Activated naive CD8-positive, alpha-beta T cell treated with anti-CD3 and anti-CD28 coated beads, Interleukin-2, amount 50 U/mL, for 24 hours (primary cell): Measurements from ENCODE around the gene DCUN1D3.

Experiments used
- ATAC-seq: fragments of 150-1000 bp; cut with Tn5 transposase; one replicate; pipeline ENCODE4 v1.10.0; 2021
- DNase-seq: peaks from one replicate; pipeline ENCODE4 v3.0.0; 2021
- H3K27ac Mint-ChIP-seq: one replicate; pipeline ENCODE4 v1.8.0; 2021; ENCODE audit warnings: mild to moderate bottlenecking, mixed read lengths
- H3K27me3 Mint-ChIP-seq: one replicate; pipeline ENCODE4 v1.8.0; 2021; ENCODE audit warnings: mixed read lengths
- H3K36me3 Mint-ChIP-seq: one replicate; pipeline ENCODE4 v1.8.0; 2021; ENCODE audit warnings: low read depth, mixed read lengths
- H3K4me1 Mint-ChIP-seq: one replicate; pipeline ENCODE4 v1.8.0; 2021; ENCODE audit warnings: mixed read lengths
- H3K4me3 Mint-ChIP-seq: one replicate; pipeline ENCODE4 v1.8.0; 2021; ENCODE audit warnings: mild to moderate bottlenecking, moderate library complexity, mixed read lengths
- H3K9me3 Mint-ChIP-seq: one replicate; pipeline ENCODE4 v1.8.0; 2021; ENCODE audit warnings: mixed read lengths

DCUN1D3 gene

DNA sequence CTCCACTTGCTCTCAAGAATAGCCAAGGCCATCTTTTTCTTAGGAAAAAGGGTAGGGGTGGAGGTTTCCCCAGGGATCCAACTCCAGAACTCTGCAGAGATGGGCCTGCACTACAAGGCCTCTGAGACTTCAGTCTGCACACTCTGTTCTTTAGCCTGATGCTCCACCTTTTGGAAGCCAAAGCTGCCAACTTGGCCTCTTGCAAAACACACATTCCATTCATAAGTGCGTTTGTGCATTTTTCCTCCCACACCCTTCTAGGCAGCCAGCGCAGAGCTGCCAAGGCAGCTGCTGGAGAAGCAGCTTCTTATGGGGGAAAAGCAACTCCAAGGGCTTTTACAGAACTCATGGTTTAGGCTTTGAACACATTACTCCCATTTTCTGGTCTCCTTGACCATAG lies 48.6 kb downstream of the DCUN1D3 start:
- no peaks in the 10 kb centered on the region for H3K9me3 Mint-ChIP-seq
- H3K36me3 Mint-ChIP-seq, result peaks cover 8% of the 10 kb centered on the region
- H3K4me1 Mint-ChIP-seq, result peaks cover 5% of the 10 kb centered on the region
- DNase-seq (no peak), ATAC-seq (no peak)
- H3K27me3 Mint-ChIP-seq, result no peaks in the 10 kb centered on the region
- H3K27ac Mint-ChIP-seq, result no peak overlapping the region
- H3K4me3 Mint-ChIP-seq, result no peak overlapping the region

- Mint-ChIP-seq H3K9me3 (no peaks in the 10 kb centered on the region), H3K27ac (no peak overlapping the region), H3K4me1 (peaks cover 5% of the 10 kb centered on the region), H3K36me3 (peaks cover 8% of the 10 kb centered on the region), H3K27me3 (no peaks in the 10 kb centered on the region), H3K4me3 (no peak overlapping the region)
- ATAC-seq, result no peak
- no peak for DNase-seq
Measured at GRCh38 chr16:20850981-20851380, 49.2 kb downstream of the DCUN1D3 start.

GRCh38 chr16:20849589-20850390 lies 50.4 kb downstream of the DCUN1D3 start:
- Mint-ChIP-seq H3K27me3 (no peaks in the 10 kb centered on the region), H3K4me3 (no peak overlapping the region), H3K4me1 (peaks cover 13% of the 10 kb centered on the region), H3K9me3 (no peaks in the 10 kb centered on the region), H3K27ac (no peak overlapping the region), H3K36me3 (no peaks in the 10 kb centered on the region)
- ATAC-seq, result peak; percentile 40
- peak; percentile 71 for DNase-seq

DNA sequence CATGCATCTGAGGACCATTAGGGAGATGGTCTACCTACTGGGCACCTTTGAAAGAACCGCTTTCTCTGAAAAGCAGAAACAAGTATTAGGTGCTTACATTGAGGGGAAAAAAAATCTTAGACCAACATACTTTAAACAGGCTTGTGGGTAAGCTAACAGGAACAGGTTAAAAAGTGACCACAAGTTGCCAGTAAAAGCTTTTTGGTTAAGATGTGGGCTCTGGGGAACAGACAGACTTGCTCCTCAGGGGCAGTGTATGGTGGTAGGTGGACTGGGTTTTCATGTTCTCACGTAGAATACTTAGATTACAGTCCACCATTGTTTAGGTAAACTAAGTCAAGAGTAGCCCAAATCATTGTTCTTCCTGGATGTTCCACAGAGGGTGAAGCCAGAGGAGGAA lies 52.6 kb downstream of the DCUN1D3 start:
- DNase-seq (no peak), ATAC-seq (no peak)
- Mint-ChIP-seq H3K27me3 (no peaks in the 10 kb centered on the region), H3K36me3 (peaks cover 7% of the 10 kb centered on the region), H3K4me3 (no peak overlapping the region), H3K4me1 (peaks cover 26% of the 10 kb centered on the region), H3K9me3 (no peaks in the 10 kb centered on the region), H3K27ac (no peak overlapping the region)

GRCh38 chr16:20846551-20846950 lies 53.6 kb downstream of the DCUN1D3 start:
- ATAC-seq (no peak), DNase-seq (no peak)
- Mint-ChIP-seq H3K36me3 (peaks cover 11% of the 10 kb centered on the region), H3K27ac (no peak overlapping the region), H3K27me3 (no peaks in the 10 kb centered on the region), H3K4me1 (peaks cover 26% of the 10 kb centered on the region), H3K4me3 (no peak overlapping the region), H3K9me3 (no peaks in the 10 kb centered on the region)

DNA sequence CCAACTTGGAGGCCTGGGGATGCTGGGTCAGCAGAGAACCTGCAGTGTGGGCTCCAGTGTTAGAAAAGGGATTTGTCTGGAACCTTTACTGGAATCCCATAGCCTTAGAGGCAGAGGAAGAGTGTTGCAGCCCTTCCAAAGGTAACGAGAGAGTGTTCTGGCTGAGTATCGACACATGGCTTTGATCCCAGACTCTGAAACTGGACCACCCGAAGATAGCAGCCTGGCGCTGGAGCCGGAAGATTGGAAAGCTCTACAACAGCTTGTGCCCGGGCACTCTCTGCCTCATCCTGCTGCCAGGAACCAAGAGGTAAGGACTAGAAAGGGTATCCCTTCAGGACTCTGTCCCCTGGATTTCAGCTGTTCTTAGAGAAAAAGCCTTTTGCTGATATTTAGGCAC lies 54.1 kb downstream of the DCUN1D3 start:
- no peak overlapping the region for H3K27ac Mint-ChIP-seq
- H3K4me3 Mint-ChIP-seq, result no peak overlapping the region
- DNase-seq, result no peak
- no peak for ATAC-seq
- H3K36me3 Mint-ChIP-seq, result peaks cover 11% of the 10 kb centered on the region
- no peaks in the 10 kb centered on the region for H3K27me3 Mint-ChIP-seq
- no peaks in the 10 kb centered on the region for H3K9me3 Mint-ChIP-seq
- peaks cover 26% of the 10 kb centered on the region for H3K4me1 Mint-ChIP-seq

- Mint-ChIP-seq H3K36me3 (peaks cover 17% of the 10 kb centered on the region), H3K9me3 (no peaks in the 10 kb centered on the region), H3K27me3 (no peaks in the 10 kb centered on the region), H3K27ac (peak overlapping the region; percentile 53), H3K4me1 (peaks cover 20% of the 10 kb centered on the region), H3K4me3 (no peak overlapping the region)
- no peak for DNase-seq
- peak; percentile 65 for ATAC-seq
Measured at GRCh38 chr16:20844588-20844987, 55.6 kb downstream of the DCUN1D3 start.

GRCh38 chr16:20844054-20844453 lies 56.1 kb downstream of the DCUN1D3 start:
- H3K27ac Mint-ChIP-seq, result peak overlapping the region; percentile 53
- H3K4me3 Mint-ChIP-seq, result no peak overlapping the region
- no peaks in the 10 kb centered on the region for H3K9me3 Mint-ChIP-seq
- H3K27me3 Mint-ChIP-seq, result no peaks in the 10 kb centered on the region
- DNase-seq (no peak), ATAC-seq (peak; percentile 40)
- H3K36me3 Mint-ChIP-seq, result peaks cover 17% of the 10 kb centered on the region
- peaks cover 20% of the 10 kb centered on the region for H3K4me1 Mint-ChIP-seq

- ATAC-seq, result no peak
Measured at GRCh38 chr16:20839504-20839903, 60.7 kb downstream of the DCUN1D3 start.

DNA sequence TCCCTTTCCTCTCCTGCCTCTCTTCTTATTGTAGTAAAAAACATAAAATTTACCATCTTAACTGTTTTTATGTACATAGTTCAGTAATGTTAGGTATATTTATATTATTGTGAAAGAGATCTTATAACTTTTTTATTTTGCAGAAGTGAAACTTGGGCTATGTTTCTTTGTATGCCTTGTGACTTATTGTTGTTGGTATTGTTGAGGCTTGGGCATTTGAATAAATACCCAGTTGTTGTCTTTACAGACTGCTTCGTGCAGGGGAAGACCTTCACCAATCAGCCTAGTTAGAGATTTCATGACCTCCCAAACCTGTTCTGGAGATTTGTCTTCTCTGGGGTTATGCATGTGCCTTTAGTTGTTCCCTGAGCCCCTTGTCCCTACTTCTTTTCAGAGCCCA lies 61.9 kb downstream of the DCUN1D3 start:
- Mint-ChIP-seq H3K27ac (no peak overlapping the region), H3K36me3 (peaks cover 58% of the 10 kb centered on the region), H3K4me1 (no peaks in the 10 kb centered on the region), H3K9me3 (peaks cover 19% of the 10 kb centered on the region), H3K4me3 (no peak overlapping the region), H3K27me3 (no peaks in the 10 kb centered on the region)
- DNase-seq (no peak), ATAC-seq (no peak)

More at GRCh38 chr16:20839504-20839903, 60.7 kb downstream of the DCUN1D3 start:
- peaks cover 10% of the 10 kb centered on the region for H3K4me1 Mint-ChIP-seq
- peaks cover 47% of the 10 kb centered on the region for H3K36me3 Mint-ChIP-seq
- H3K27ac Mint-ChIP-seq, result no peak overlapping the region
- peaks cover 16% of the 10 kb centered on the region for H3K9me3 Mint-ChIP-seq
- DNase-seq, result no peak
- no peak overlapping the region for H3K4me3 Mint-ChIP-seq
- H3K27me3 Mint-ChIP-seq, result no peaks in the 10 kb centered on the region

DNA sequence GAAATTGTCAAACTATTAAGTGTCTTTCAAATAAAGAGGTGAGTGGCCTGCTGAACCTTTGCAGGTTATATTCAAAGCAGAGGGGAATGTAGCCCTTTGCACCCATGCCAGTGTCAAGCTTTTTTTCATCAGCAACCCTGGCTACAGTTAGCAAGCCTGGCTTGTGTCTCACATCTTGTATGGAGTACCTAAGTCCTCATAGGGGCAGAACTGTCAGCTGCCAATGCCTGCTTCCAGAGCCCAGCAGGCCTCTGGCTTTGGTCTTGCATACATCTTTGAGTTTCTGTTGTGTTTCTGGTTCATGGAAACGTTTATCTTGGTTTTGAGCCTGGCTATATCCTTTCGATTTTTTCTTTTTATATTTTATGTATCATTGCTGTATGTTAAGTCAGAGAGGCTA lies 67.1 kb downstream of the DCUN1D3 start:
- Mint-ChIP-seq H3K9me3 (peaks cover 19% of the 10 kb centered on the region), H3K36me3 (peaks cover 47% of the 10 kb centered on the region), H3K27me3 (no peaks in the 10 kb centered on the region), H3K4me1 (no peaks in the 10 kb centered on the region), H3K4me3 (no peak overlapping the region), H3K27ac (no peak overlapping the region)
- ATAC-seq, result no peak
- no peak for DNase-seq

- H3K27ac Mint-ChIP-seq, result no peak overlapping the region
- H3K36me3 Mint-ChIP-seq, result peaks cover 31% of the 10 kb centered on the region
- H3K4me3 Mint-ChIP-seq, result no peak overlapping the region
- H3K9me3 Mint-ChIP-seq, result peaks cover 9% of the 10 kb centered on the region
- no peak for ATAC-seq
- no peaks in the 10 kb centered on the region for H3K27me3 Mint-ChIP-seq
- no peak for DNase-seq
- no peaks in the 10 kb centered on the region for H3K4me1 Mint-ChIP-seq
Measured at GRCh38 chr16:20830372-20830771, 69.8 kb downstream of the DCUN1D3 start.

GRCh38 chr16:20829536-20829935 lies 70.6 kb downstream of the DCUN1D3 start:
- Mint-ChIP-seq H3K4me1 (no peaks in the 10 kb centered on the region), H3K27me3 (no peaks in the 10 kb centered on the region), H3K4me3 (no peak overlapping the region), H3K36me3 (peaks cover 23% of the 10 kb centered on the region), H3K9me3 (peaks cover 3% of the 10 kb centered on the region), H3K27ac (no peak overlapping the region)
- ATAC-seq, result no peak
- DNase-seq, result no peak

- Mint-ChIP-seq H3K27ac (no peak overlapping the region), H3K4me3 (no peak overlapping the region), H3K9me3 (no peaks in the 10 kb centered on the region), H3K36me3 (peaks cover 16% of the 10 kb centered on the region), H3K4me1 (peaks cover 7% of the 10 kb centered on the region), H3K27me3 (no peaks in the 10 kb centered on the region)
- DNase-seq (no peak), ATAC-seq (no peak)
Measured at GRCh38 chr16:20826039-20826566, 74.1 kb downstream of the DCUN1D3 start.

- Mint-ChIP-seq H3K4me1 (peaks cover 7% of the 10 kb centered on the region), H3K27me3 (no peaks in the 10 kb centered on the region), H3K27ac (no peak overlapping the region), H3K4me3 (no peak overlapping the region), H3K36me3 (peaks cover 16% of the 10 kb centered on the region), H3K9me3 (no peaks in the 10 kb centered on the region)
- ATAC-seq (no peak), DNase-seq (no peak)
Measured at GRCh38 chr16:20822521-20823325, 77.4 kb downstream of the DCUN1D3 start.
